ENCODE results near the gene AGPAT4.
"Not testable (repeated sequence)": the region's sequence is repeated elsewhere in the genome, so short reads cannot be mapped to it uniquely, and the experiment has no call there.

Gene AGPAT4

GRCh38 chr6:161273752-161274487, at the start of gene AGPAT4:
TSS of gene AGPAT4 (minus strand) at chr6:161274061. CDS start at chr6:161232213, 41,848 bp downstream.
- DNase-seq, result peak; percentile 86

- DNase-seq, result no peak
Observed at GRCh38 chr6:161319231-161319630, 45.4 kb upstream of the AGPAT4 start.

- no peak for DNase-seq
Observed at GRCh38 chr6:161318456-161318855, 44.6 kb upstream of the AGPAT4 start.

- no peak for DNase-seq
Observed at GRCh38 chr6:161316531-161316930, 42.7 kb upstream of the AGPAT4 start.

GRCh38 chr6:161315246-161315917, 41.5 kb upstream of the AGPAT4 start:
- not testable (repeated sequence) for DNase-seq

GRCh38 chr6:161314541-161315245, 40.8 kb upstream of the AGPAT4 start:
- not testable (repeated sequence) for DNase-seq

GRCh38 chr6:161313940-161314509, 40.2 kb upstream of the AGPAT4 start:
- no peak for DNase-seq

- not testable (repeated sequence) for DNase-seq
Observed at GRCh38 chr6:161313475-161313874, 39.6 kb upstream of the AGPAT4 start.

GRCh38 chr6:161309774-161310173, 35.9 kb upstream of the AGPAT4 start:
- not testable (repeated sequence) for DNase-seq

GRCh38 chr6:161308075-161308655, 34.3 kb upstream of the AGPAT4 start:
- DNase-seq, result no peak

GRCh38 chr6:161305860-161306259, 32.0 kb upstream of the AGPAT4 start:
- DNase-seq, result no peak

GRCh38 chr6:161303628-161304340, 29.9 kb upstream of the AGPAT4 start:
- DNase-seq, result no peak

- DNase-seq, result no peak
Observed at GRCh38 chr6:161302949-161303348, 29.1 kb upstream of the AGPAT4 start.

- no peak for DNase-seq
Observed at GRCh38 chr6:161301338-161301737, 27.5 kb upstream of the AGPAT4 start.

GRCh38 chr6:161300823-161301222, 27.0 kb upstream of the AGPAT4 start:
- no peak for DNase-seq

- DNase-seq, result no peak
Observed at GRCh38 chr6:161299726-161300125, 25.9 kb upstream of the AGPAT4 start.

- no peak for DNase-seq
Observed at GRCh38 chr6:161295784-161296183, 21.9 kb upstream of the AGPAT4 start.

GRCh38 chr6:161292650-161293281, 18.9 kb upstream of the AGPAT4 start:
- no peak for DNase-seq

- DNase-seq, result no peak
Observed at GRCh38 chr6:161292145-161292544, 18.3 kb upstream of the AGPAT4 start.

- no peak for DNase-seq
Observed at GRCh38 chr6:161290751-161291150, 16.9 kb upstream of the AGPAT4 start.

- no peak for DNase-seq
Observed at GRCh38 chr6:161284653-161285052, 10.8 kb upstream of the AGPAT4 start.

- DNase-seq, result no peak
Observed at GRCh38 chr6:161281092-161281491, 7.2 kb upstream of the AGPAT4 start.
